ENCODE results near the gene LIPC. TPM values are rescaled to one million over a fixed set of nuclear protein-coding genes. Genes with fewer than 3 reads are reported as not detected.
A peak's percentile ranks its signal among the peaks of the same experiment; 100 is the strongest.

The LIPC gene
- polyA plus RNA-seq, 1 experiment, result 0.31 TPM

GRCh38 chr15:58494567-58494966, 62.8 kb downstream of the LIPC start:
- Histone ChIP-seq H3K4me3 (ENCODE audit: low read depth, low read length) (no peak overlapping the region), H3K27me3 (ENCODE audit: control insufficient read depth, insufficient read depth, low read length) (no peaks in the 10 kb centered on the region), H3K36me3 (ENCODE audit: control insufficient read depth, insufficient read depth, low read length) (no peaks in the 10 kb centered on the region)
- no peak for DNase-seq (ENCODE audit: low read depth)
- ChIA-PET CTCF (no interaction called here), POLR2A (no interaction called here)
- TF ChIP-seq CTCF (IDR thresholded peaks at IDR 0.05; ENCODE audit: insufficient read depth, low read depth, low read length), result no peak

GRCh38 chr15:58495891-58496408, 64.2 kb downstream of the LIPC start:
- Histone ChIP-seq H3K36me3 (ENCODE audit: control insufficient read depth, insufficient read depth, low read length) (no peaks in the 10 kb centered on the region), H3K4me3 (ENCODE audit: low read depth, low read length) (no peak overlapping the region), H3K27me3 (ENCODE audit: control insufficient read depth, insufficient read depth, low read length) (no peaks in the 10 kb centered on the region)
- no peak for TF ChIP-seq CTCF (IDR thresholded peaks at IDR 0.05; ENCODE audit: insufficient read depth, low read depth, low read length)
- ChIA-PET CTCF (no interaction called here), POLR2A (no interaction called here)
- no peak for DNase-seq (ENCODE audit: low read depth)

GRCh38 chr15:58497046-58497785, 65.4 kb downstream of the LIPC start:
- POLR2A ChIA-PET, result no interaction called here
- CTCF ChIA-PET, result interaction anchor here (0.7 to 3.0 kb wide), 4 partner anchors 10 to 29 kb away, joined by 3 to 7 read pairs (median 3); no protein-coding TSS in a partner anchor
- no peak for DNase-seq (ENCODE audit: low read depth)
- no peaks in the 10 kb centered on the region for H3K36me3 ChIP-seq (ENCODE audit: control insufficient read depth, insufficient read depth, low read length)
- H3K27me3 ChIP-seq (ENCODE audit: control insufficient read depth, insufficient read depth, low read length), result no peaks in the 10 kb centered on the region
- H3K4me3 ChIP-seq (ENCODE audit: low read depth, low read length), result no peak overlapping the region
- no peak for TF ChIP-seq CTCF (IDR thresholded peaks at IDR 0.05; ENCODE audit: insufficient read depth, low read depth, low read length)

GRCh38 chr15:58498821-58499580, 67.2 kb downstream of the LIPC start:
- TF ChIP-seq CTCF (IDR thresholded peaks at IDR 0.05; ENCODE audit: insufficient read depth, low read depth, low read length), result no peak
- CTCF ChIA-PET, result interaction anchor here (0.6 to 3.0 kb wide), 3 partner anchors 8 to 70 kb away, joined by 3 to 7 read pairs (median 3); no protein-coding TSS in a partner anchor
- DNase-seq (ENCODE audit: low read depth), result peak; percentile 96
- no peaks in the 10 kb centered on the region for H3K27me3 ChIP-seq (ENCODE audit: control insufficient read depth, insufficient read depth, low read length)
- no peaks in the 10 kb centered on the region for H3K36me3 ChIP-seq (ENCODE audit: control insufficient read depth, insufficient read depth, low read length)
- POLR2A ChIA-PET, result interaction anchor here (0.7 kb wide), 1 partner anchor 41 kb away, joined by 3 read pairs; no protein-coding TSS in a partner anchor
- no peak overlapping the region for H3K4me3 ChIP-seq (ENCODE audit: low read depth, low read length)

- TF ChIP-seq CTCF (IDR thresholded peaks at IDR 0.05; ENCODE audit: insufficient read depth, low read depth, low read length), result no peak
- H3K27me3 ChIP-seq (ENCODE audit: control insufficient read depth, insufficient read depth, low read length), result no peaks in the 10 kb centered on the region
- DNase-seq (ENCODE audit: low read depth), result no peak
- H3K36me3 ChIP-seq (ENCODE audit: control insufficient read depth, insufficient read depth, low read length), result no peaks in the 10 kb centered on the region
- CTCF ChIA-PET, result interaction anchor here (1.2 kb wide), 1 partner anchor 9 kb away, joined by 3 read pairs; no protein-coding TSS in a partner anchor
- H3K4me3 ChIP-seq (ENCODE audit: low read depth, low read length), result no peak overlapping the region
- POLR2A ChIA-PET, result no interaction called here
Measured at GRCh38 chr15:58501006-58501405, 69.2 kb downstream of the LIPC start.

All from BJ (cell line).